Right lung (tissue), 10 donors: Measurements from ENCODE around the gene RPL23. TPM values are rescaled to one million over a fixed set of nuclear protein-coding genes. Genes with fewer than 3 reads are reported as not detected.

Experiments used
- DNase-seq, 2 donors: peaks; one replicate each; pipeline ENCODE4 v3.0.0-alpha.2; 2013
- long read RNA-seq, 8 donors: transcript quantifications; one replicate each; lab custom pipeline, GENCODE V29; 2026
- polyA plus RNA-seq, 5 donors: library from polyadenylated mRNA; unstranded; fragments of 120-200 nt; gene quantifications; one replicate each; pipeline versions ENCODE4 v1.2.1 to v1.2.3, GENCODE V29; 2013; ENCODE audit warnings: inconsistent platforms in 1 of 5, low replicate concordance in 1 of 5; ENCODE audit not compliant: insufficient read length in 5 of 5, insufficient read depth in 1 of 5

Gene RPL23
- 1,000 to 10,000 TPM; 2,672 to 3,641 (median 3,192) TPM for polyA plus RNA-seq
- long read RNA-seq, donor 1, transcript RPL23-206 (5 exons, 2,821 nt), result major isoform, 5,524 of 8,450 reads
- long read RNA-seq, donor 1, transcript RPL23-210 (2 exons, 429 nt), result minor isoform, 272 of 8,450 reads
- long read RNA-seq, donor 1, transcript RPL23-211 (3 exons, 2,779 nt), result minor isoform, 211 of 8,450 reads
- long read RNA-seq, donor 1, transcript RPL23-207 (4 exons, 615 nt), result minor isoform, 177 of 8,450 reads
- long read RNA-seq, donor 1, partial matches to known transcripts, result 2,145 of 8,450 reads
- long read RNA-seq, donor 1, other reads (novel, unspliced or antisense), result 90 of 8,450 reads
- long read RNA-seq, donor 2, transcript RPL23-211 (3 exons, 2,779 nt), result minor isoform, 52 of 3,569 reads
- long read RNA-seq, donor 2, transcript RPL23-206 (5 exons, 2,821 nt), result major isoform, 2,453 of 3,569 reads
- long read RNA-seq, donor 2, transcript RPL23-207 (4 exons, 615 nt), result minor isoform, 88 of 3,569 reads
- long read RNA-seq, donor 2, transcript RPL23-210 (2 exons, 429 nt), result minor isoform, 66 of 3,569 reads
- long read RNA-seq, donor 2, partial matches to known transcripts, result 865 of 3,569 reads
- long read RNA-seq, donor 2, other reads (novel, unspliced or antisense), result 29 of 3,569 reads
- long read RNA-seq, donor 3, transcript RPL23-210 (2 exons, 429 nt), result minor isoform, 180 of 4,810 reads
- long read RNA-seq, donor 3, transcript RPL23-206 (5 exons, 2,821 nt), result major isoform, 3,131 of 4,810 reads
- long read RNA-seq, donor 3, transcript RPL23-211 (3 exons, 2,779 nt), result minor isoform, 168 of 4,810 reads
- long read RNA-seq, donor 3, transcript RPL23-207 (4 exons, 615 nt), result minor isoform, 122 of 4,810 reads
- long read RNA-seq, donor 3, partial matches to known transcripts, result 1,171 of 4,810 reads
- long read RNA-seq, donor 3, other reads (novel, unspliced or antisense), result 23 of 4,810 reads
- long read RNA-seq, donor 4, transcript RPL23-207 (4 exons, 615 nt), result minor isoform, 132 of 4,692 reads
- long read RNA-seq, donor 4, transcript RPL23-210 (2 exons, 429 nt), result minor isoform, 155 of 4,692 reads
- long read RNA-seq, donor 4, transcript RPL23-206 (5 exons, 2,821 nt), result major isoform, 2,918 of 4,692 reads
- long read RNA-seq, donor 4, transcript RPL23-211 (3 exons, 2,779 nt), result minor isoform, 154 of 4,692 reads
- long read RNA-seq, donor 4, partial matches to known transcripts, result 1,281 of 4,692 reads
- long read RNA-seq, donor 4, other reads (novel, unspliced or antisense), result 35 of 4,692 reads
- long read RNA-seq, donor 5, transcript RPL23-207 (4 exons, 615 nt), result minor isoform, 187 of 8,010 reads
- long read RNA-seq, donor 5, transcript RPL23-210 (2 exons, 429 nt), result minor isoform, 260 of 8,010 reads
- long read RNA-seq, donor 5, transcript RPL23-211 (3 exons, 2,779 nt), result minor isoform, 198 of 8,010 reads
- long read RNA-seq, donor 5, transcript RPL23-206 (5 exons, 2,821 nt), result major isoform, 5,540 of 8,010 reads
- long read RNA-seq, donor 5, partial matches to known transcripts, result 1,716 of 8,010 reads
- long read RNA-seq, donor 5, other reads (novel, unspliced or antisense), result 76 of 8,010 reads
- long read RNA-seq, donor 6, transcript RPL23-207 (4 exons, 615 nt), result minor isoform, 139 of 7,646 reads
- long read RNA-seq, donor 6, transcript RPL23-206 (5 exons, 2,821 nt), result major isoform, 5,462 of 7,646 reads
- long read RNA-seq, donor 6, transcript RPL23-210 (2 exons, 429 nt), result minor isoform, 143 of 7,646 reads
- long read RNA-seq, donor 6, transcript RPL23-211 (3 exons, 2,779 nt), result minor isoform, 156 of 7,646 reads
- long read RNA-seq, donor 6, partial matches to known transcripts, result 1,616 of 7,646 reads
- long read RNA-seq, donor 6, other reads (novel, unspliced or antisense), result 106 of 7,646 reads
- long read RNA-seq, donor 7, transcript RPL23-211 (3 exons, 2,779 nt), result minor isoform, 27 of 1,781 reads
- long read RNA-seq, donor 7, transcript RPL23-207 (4 exons, 615 nt), result minor isoform, 21 of 1,781 reads
- long read RNA-seq, donor 7, transcript RPL23-210 (2 exons, 429 nt), result minor isoform, 58 of 1,781 reads
- long read RNA-seq, donor 7, transcript RPL23-206 (5 exons, 2,821 nt), result major isoform, 1,341 of 1,781 reads
- long read RNA-seq, donor 7, partial matches to known transcripts, result 299 of 1,781 reads
- long read RNA-seq, donor 7, other reads (novel, unspliced or antisense), result 20 of 1,781 reads
- long read RNA-seq, donor 8, transcript RPL23-211 (3 exons, 2,779 nt), result minor isoform, 71 of 2,905 reads
- long read RNA-seq, donor 8, transcript RPL23-207 (4 exons, 615 nt), result minor isoform, 80 of 2,905 reads
- long read RNA-seq, donor 8, transcript RPL23-206 (5 exons, 2,821 nt), result major isoform, 1,934 of 2,905 reads
- long read RNA-seq, donor 8, transcript RPL23-210 (2 exons, 429 nt), result minor isoform, 105 of 2,905 reads
- long read RNA-seq, donor 8, partial matches to known transcripts, result 685 of 2,905 reads
- long read RNA-seq, donor 8, other reads (novel, unspliced or antisense), result 19 of 2,905 reads

- peak; percentile 97 to 98 for DNase-seq
Measured at GRCh38 chr17:38853292-38854219, at the start of gene RPL23. Gene RPL23 (minus strand): TSS chr17:38853721. CDS start chr17:38853710, 11 bp downstream.

DNA sequence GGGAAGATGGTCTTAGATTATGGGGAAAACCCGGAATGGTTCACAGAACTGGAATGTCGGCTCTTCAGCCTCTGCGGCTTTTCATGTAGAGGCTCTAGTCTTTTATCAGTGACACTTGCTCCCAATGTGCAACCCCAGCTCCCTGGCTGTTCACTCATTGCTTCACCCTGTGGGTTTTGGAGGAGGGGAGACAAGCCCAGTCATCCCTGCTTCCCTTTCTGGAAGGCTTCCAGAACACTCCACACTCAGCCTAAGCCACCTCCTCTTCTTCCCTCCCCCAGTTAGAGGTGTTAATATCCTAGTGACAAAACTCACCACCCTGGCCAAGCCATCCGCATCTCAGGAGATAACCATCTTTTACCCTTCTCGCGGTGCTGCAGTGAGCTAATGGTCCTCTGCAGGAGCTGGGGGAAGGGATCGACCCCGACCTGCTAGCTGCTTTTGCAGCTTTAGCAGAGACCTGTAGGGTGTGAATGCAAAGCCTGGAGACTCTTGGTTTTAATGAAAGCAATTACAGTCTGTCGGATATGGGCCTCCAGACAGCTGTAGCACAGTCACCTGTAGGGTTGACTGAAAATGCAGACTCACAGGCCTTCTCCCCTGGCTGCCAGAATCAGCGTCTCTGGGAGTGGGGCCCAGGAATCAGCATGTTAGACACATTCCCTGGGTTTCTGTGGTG is 47.6 kb upstream of the RPL23 start:
- DNase-seq, result no peak

GRCh38 chr17:38899421-38899820 is 45.9 kb upstream of the RPL23 start:
- DNase-seq, result no peak

GRCh38 chr17:38898812-38899348 is 45.4 kb upstream of the RPL23 start:
- no peak for DNase-seq

- DNase-seq, result no peak
Measured at GRCh38 chr17:38898291-38898679, 44.8 kb upstream of the RPL23 start.

GRCh38 chr17:38897671-38898290 is 44.3 kb upstream of the RPL23 start:
- DNase-seq, result no peak

- no peak for DNase-seq
Measured at GRCh38 chr17:38897176-38897575, 43.7 kb upstream of the RPL23 start.

- no peak for DNase-seq
Measured at GRCh38 chr17:38896346-38896954, 42.9 kb upstream of the RPL23 start.

- DNase-seq, result no peak
Measured at GRCh38 chr17:38894276-38894675, 40.8 kb upstream of the RPL23 start.

DNA sequence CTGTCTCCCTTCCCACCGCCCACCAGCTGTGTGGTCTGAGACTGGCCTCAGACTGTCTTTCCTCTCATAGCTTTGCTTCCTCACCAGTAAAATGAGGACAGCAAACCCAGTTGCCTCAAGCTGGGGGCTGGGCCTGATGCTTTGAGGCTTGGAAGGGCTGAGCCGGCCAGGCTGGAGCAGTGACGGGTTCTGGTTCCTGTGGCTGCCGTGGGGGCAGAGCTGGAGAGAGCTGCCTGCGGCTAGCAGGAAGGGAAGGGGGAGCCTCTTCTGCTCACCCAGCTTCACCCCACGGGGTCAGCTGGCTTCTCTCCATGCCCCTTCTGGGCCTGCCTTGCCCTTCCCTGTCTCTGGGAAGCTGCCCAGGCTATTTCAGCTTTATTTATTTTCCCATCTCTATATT is 40.1 kb upstream of the RPL23 start:
- no peak for DNase-seq

- no peak for DNase-seq
Measured at GRCh38 chr17:38893113-38893512, 39.6 kb upstream of the RPL23 start.

DNA sequence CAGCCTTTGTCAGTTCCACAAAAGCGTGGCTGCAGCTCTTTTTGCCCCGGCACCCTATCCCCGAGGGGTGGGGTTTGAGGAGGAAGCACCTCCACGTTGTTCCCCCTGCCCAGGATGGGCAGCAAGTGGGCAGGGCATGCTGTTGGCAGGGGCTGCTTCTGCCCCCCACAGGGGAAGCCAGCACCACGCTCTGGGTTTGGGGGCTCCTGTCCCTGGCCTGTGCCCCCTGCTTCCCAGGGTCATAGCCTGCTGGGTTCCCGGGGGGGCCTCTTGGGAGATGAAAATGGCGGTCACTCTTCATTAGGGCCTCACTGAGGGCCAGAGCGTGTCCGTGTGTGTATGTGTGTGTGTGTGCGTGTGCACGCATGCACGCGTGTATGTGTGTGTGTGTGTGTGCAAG is 39.1 kb upstream of the RPL23 start:
- DNase-seq, result no peak

DNA sequence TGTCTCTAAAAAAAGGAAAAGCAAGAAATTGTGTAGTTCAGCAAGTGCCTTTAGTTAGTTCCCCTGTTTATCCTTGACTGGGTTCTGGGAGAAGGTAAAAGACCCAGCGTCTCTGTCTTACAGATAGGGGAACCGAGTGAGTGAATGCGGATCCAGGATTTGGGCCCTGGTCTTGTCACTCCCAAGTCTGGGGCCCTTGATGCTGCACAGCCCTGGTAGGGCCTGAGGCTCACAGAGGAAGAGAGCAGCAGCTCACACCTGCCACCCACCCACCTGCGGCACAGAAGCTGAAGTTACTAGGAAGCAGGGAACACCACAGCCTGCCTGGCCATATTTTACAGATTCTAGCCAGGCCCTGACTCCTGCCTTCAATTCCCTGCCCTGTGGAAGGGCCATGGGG is 38.6 kb upstream of the RPL23 start:
- no peak for DNase-seq

DNA sequence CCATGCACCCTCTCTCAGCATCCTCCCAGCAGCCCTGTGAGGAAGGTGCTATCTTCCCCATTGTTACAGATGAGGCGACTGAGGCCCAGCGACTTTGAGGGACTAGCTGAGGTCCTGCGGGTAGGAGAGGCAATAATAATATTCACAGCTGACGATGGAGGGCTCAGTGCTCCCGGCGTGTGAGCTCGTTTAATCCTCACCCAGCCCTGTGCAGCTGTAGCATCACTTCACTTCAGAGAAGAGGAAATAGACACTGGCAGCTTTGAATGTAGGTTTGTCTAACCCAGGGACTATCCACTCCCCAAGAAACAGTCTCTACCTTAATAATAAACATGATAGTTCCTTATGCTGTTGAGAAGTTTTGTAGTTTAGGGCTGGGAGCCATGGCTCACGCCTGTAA is 37.9 kb upstream of the RPL23 start:
- DNase-seq, result no peak

DNA sequence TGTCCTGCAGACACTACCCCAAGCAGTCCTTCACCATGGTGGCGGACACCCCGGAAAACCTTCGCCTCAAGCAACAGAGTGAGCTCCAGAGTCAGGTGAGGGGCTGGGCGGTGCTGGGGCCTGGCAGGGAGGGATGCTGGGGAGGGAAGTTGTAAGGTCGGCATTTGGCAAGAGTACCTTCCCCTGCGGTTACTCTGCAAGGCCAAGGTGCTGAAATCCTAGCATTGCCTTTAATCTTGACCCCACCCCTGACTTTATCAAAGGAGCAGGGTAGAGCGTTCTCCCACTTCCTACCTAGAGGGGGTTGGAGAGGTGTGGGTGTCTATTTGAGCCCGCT is 36.9 kb upstream of the RPL23 start:
- DNase-seq, result no peak

- DNase-seq, result no peak
Measured at GRCh38 chr17:38889745-38890409, 36.4 kb upstream of the RPL23 start.
